SK-N-SH treated with all-trans-retinoic acid at 6 μM for 48 hours (cell line): ENCODE measurements around the gene MLIP.

Experiments
- ATAC-seq: fragments of 200-7000 bp; cut with Tn5 transposase; 3 replicates; pipeline ENCODE4 v1.9.1; 2020; ENCODE audit warnings: mild to moderate bottlenecking, moderate library complexity
- BACH2 ChIP-seq: fragments of 250-450 bp; sonication (Bioruptor Pico); IDR thresholded peaks from 2 replicates; pipeline ENCODE4 v1.9.0; 2021; ENCODE audit warnings: mild to moderate bottlenecking, borderline replicate concordance
- CSDC2 ChIP-seq: fragments of 250-450 bp; sonication (Bioruptor Pico); IDR thresholded peaks from 2 replicates; pipeline ENCODE4 v1.5.0; 2020; ENCODE audit warnings: mild to moderate bottlenecking, moderate library complexity
- ESRRG ChIP-seq: fragments of 250-450 bp; sonication (Bioruptor Pico); IDR thresholded peaks from 2 replicates; pipeline ENCODE4 v1.6.1; 2021; ENCODE audit warnings: mild to moderate bottlenecking
- GLIS3 ChIP-seq: fragments of 250-450 bp; sonication (Bioruptor Pico); IDR thresholded peaks from 2 replicates; pipeline ENCODE4 v1.5.0; 2020; ENCODE audit warnings: mild to moderate bottlenecking, moderate library complexity
- ISL1 ChIP-seq: fragments of 250-450 bp; sonication (Bioruptor Pico); IDR thresholded peaks from 2 replicates; pipeline ENCODE4 v2.1.2; 2022; ENCODE audit warnings: mild to moderate bottlenecking, moderate library complexity
- OSR1 ChIP-seq: fragments of 250-450 bp; sonication (Bioruptor Pico); IDR thresholded peaks from 2 replicates; pipeline ENCODE4 v1.8.0; 2022; ENCODE audit warnings: moderate library complexity, mild to moderate bottlenecking, inconsistent platforms
- RARB ChIP-seq: fragments of 250-450 bp; sonication (Bioruptor Pico); IDR thresholded peaks from 2 replicates; pipeline ENCODE4 v1.8.0; 2021; ENCODE audit warnings: mild to moderate bottlenecking, moderate library complexity
- SNAI2 ChIP-seq: fragments of 250-450 bp; sonication (Bioruptor Pico); IDR thresholded peaks from 2 replicates; pipeline ENCODE4 v1.5.0; 2020; ENCODE audit warnings: mild to moderate bottlenecking, moderate library complexity
- TCF4 ChIP-seq: fragments of 250-450 bp; sonication (Bioruptor Pico); IDR thresholded peaks from 2 replicates; pipeline ENCODE4 v1.8.0; 2021; ENCODE audit warnings: mild to moderate bottlenecking, moderate library complexity, borderline replicate concordance
- TOX ChIP-seq: fragments of 250-450 bp; sonication (Bioruptor Pico); IDR thresholded peaks from 2 replicates; pipeline ENCODE4 v1.8.0; 2021; ENCODE audit warnings: mild to moderate bottlenecking, moderate library complexity, borderline replicate concordance
- ZC3H10 ChIP-seq: fragments of 250-450 bp; sonication (Bioruptor Pico); IDR thresholded peaks from 2 replicates; pipeline ENCODE4 v1.5.1; 2021; ENCODE audit warnings: mild to moderate bottlenecking, moderate library complexity
- ZFP3 ChIP-seq: fragments of 250-450 bp; sonication (Bioruptor Pico); IDR thresholded peaks from 2 replicates; pipeline ENCODE4 v1.5.0; 2020; ENCODE audit warnings: mild to moderate bottlenecking, moderate library complexity
- ZFP30 ChIP-seq: fragments of 450-650 bp; formaldehyde crosslinking; IDR thresholded peaks from 2 replicates; pipeline ENCODE4 v1.5.0; 2022; ENCODE audit warnings: mild to moderate bottlenecking, moderate library complexity
- ZNF565 ChIP-seq: fragments of 450-650 bp; formaldehyde crosslinking; conservative IDR thresholded peaks from 2 replicates; pipeline ENCODE4 v1.5.0; 2020; ENCODE audit warnings: low read depth, mild to moderate bottlenecking, moderate library complexity
- ZNF70 ChIP-seq: fragments of 450-650 bp; formaldehyde crosslinking; IDR thresholded peaks from 2 replicates; pipeline ENCODE4 v1.5.0; 2020; ENCODE audit warnings: mild to moderate bottlenecking, moderate library complexity
- ZNF8 ChIP-seq: fragments of 450-650 bp; formaldehyde crosslinking; IDR thresholded peaks from 2 replicates; pipeline ENCODE4 v1.5.0; 2020; ENCODE audit warnings: mild to moderate bottlenecking, moderate library complexity
- TF ChIP-seq, protein P1 (sequence below): fragments of 250-450 bp; sonication (Bioruptor Pico); IDR thresholded peaks from 2 replicates; pipeline ENCODE4 v1.8.0; 2021; ENCODE audit warnings: low read depth, mild to moderate bottlenecking, moderate library complexity, borderline replicate concordance
- TF ChIP-seq, protein P2 (sequence below): fragments of 250-450 bp; sonication (Bioruptor Pico); IDR thresholded peaks from 2 replicates; pipeline ENCODE4 v1.8.0; 2020; ENCODE audit warnings: mild to moderate bottlenecking, moderate library complexity, borderline replicate concordance
- TF ChIP-seq, protein P3 (sequence below): fragments of 250-450 bp; sonication (Bioruptor Pico); IDR thresholded peaks from 2 replicates; pipeline ENCODE4 v1.5.1; 2021; ENCODE audit warnings: mild to moderate bottlenecking, moderate library complexity
- TF ChIP-seq, protein P4 (sequence below): fragments of 250-450 bp; sonication (Bioruptor Pico); IDR thresholded peaks from 2 replicates; pipeline ENCODE4 v1.5.0; 2020; ENCODE audit warnings: mild to moderate bottlenecking, moderate library complexity
- TF ChIP-seq, protein P5 (sequence below): fragments of 250-450 bp; sonication (Bioruptor Pico); IDR thresholded peaks from 2 replicates; pipeline ENCODE4 v1.5.1; 2020; ENCODE audit warnings: low read depth, mild to moderate bottlenecking, moderate library complexity

The MLIP gene

DNA sequence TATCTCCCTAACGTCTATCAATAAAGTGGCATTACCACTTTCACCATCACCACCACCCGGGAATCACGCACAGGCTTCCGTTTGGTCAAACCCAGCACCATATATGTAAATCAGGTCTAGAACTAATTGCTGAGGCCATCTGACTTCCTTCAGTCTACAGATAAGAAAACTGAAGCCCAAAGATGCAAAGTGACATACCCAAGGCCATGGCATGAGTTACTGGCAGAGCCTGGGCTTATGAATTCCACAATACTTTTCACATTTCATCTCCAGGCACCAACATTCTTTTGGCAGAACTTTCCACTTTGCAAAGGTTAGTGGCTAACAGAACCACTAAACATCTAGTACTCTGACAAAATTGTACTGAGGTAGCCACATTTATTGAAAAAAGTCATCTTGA is 132.5 kb downstream of the MLIP start:
- TF ChIP-seq ESRRG (CRISPR knock-in tag) (no peak), ZNF70 (CRISPR knock-in tag) (no peak), SNAI2 (CRISPR knock-in tag) (no peak), ZC3H10 (CRISPR knock-in tag) (no peak), ZFP30 (CRISPR knock-in tag) (no peak), GLIS3 (CRISPR knock-in tag) (no peak), ZNF565 (CRISPR knock-in tag) (no peak), RARB (CRISPR knock-in tag) (no peak)
- TF ChIP-seq, protein P1, sequence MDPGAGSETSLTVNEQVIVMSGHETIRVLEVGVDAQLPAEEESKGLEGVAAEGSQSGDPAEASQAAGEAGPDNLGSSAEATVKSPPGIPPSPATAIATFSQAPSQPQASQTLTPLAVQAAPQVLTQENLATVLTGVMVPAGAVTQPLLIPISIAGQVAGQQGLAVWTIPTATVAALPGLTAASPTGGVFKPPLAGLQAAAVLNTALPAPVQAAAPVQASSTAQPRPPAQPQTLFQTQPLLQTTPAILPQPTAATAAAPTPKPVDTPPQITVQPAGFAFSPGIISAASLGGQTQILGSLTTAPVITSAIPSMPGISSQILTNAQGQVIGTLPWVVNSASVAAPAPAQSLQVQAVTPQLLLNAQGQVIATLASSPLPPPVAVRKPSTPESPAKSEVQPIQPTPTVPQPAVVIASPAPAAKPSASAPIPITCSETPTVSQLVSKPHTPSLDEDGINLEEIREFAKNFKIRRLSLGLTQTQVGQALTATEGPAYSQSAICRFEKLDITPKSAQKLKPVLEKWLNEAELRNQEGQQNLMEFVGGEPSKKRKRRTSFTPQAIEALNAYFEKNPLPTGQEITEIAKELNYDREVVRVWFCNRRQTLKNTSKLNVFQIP (CRISPR knock-in tag) = no peak
- TF ChIP-seq, protein P2, sequence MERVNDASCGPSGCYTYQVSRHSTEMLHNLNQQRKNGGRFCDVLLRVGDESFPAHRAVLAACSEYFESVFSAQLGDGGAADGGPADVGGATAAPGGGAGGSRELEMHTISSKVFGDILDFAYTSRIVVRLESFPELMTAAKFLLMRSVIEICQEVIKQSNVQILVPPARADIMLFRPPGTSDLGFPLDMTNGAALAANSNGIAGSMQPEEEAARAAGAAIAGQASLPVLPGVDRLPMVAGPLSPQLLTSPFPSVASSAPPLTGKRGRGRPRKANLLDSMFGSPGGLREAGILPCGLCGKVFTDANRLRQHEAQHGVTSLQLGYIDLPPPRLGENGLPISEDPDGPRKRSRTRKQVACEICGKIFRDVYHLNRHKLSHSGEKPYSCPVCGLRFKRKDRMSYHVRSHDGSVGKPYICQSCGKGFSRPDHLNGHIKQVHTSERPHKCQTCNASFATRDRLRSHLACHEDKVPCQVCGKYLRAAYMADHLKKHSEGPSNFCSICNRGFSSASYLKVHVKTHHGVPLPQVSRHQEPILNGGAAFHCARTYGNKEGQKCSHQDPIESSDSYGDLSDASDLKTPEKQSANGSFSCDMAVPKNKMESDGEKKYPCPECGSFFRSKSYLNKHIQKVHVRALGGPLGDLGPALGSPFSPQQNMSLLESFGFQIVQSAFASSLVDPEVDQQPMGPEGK (CRISPR knock-in tag) = no peak
- ATAC-seq = peak; percentile 58

DNA sequence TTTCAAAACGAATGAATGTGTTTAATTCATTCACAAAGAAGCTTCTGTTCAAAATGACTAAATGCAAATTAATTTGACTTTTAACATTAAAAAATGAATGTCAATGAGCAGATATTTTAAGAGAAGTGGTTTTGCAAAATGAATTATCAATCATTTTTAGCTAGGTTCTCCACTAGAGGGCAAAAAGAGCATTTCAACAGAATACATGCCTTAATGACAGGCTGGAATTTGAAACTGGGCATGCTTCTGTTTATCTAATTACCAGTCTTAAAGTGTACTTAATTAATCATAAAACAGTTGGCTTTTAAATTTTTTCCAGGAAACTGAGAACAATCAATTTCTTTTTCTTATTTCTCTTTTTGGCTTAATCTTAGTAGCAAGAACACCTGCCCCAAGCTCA is 133.2 kb downstream of the MLIP start:
- TF ChIP-seq TOX (CRISPR knock-in tag) (no peak), BACH2 (CRISPR knock-in tag) (no peak)
- TF ChIP-seq, protein P3, sequence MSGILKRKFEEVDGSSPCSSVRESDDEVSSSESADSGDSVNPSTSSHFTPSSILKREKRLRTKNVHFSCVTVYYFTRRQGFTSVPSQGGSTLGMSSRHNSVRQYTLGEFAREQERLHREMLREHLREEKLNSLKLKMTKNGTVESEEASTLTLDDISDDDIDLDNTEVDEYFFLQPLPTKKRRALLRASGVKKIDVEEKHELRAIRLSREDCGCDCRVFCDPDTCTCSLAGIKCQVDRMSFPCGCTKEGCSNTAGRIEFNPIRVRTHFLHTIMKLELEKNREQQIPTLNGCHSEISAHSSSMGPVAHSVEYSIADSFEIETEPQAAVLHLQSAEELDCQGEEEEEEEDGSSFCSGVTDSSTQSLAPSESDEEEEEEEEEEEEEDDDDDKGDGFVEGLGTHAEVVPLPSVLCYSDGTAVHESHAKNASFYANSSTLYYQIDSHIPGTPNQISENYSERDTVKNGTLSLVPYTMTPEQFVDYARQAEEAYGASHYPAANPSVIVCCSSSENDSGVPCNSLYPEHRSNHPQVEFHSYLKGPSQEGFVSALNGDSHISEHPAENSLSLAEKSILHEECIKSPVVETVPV (CRISPR knock-in tag) = no peak
- TF ChIP-seq, protein P4, sequence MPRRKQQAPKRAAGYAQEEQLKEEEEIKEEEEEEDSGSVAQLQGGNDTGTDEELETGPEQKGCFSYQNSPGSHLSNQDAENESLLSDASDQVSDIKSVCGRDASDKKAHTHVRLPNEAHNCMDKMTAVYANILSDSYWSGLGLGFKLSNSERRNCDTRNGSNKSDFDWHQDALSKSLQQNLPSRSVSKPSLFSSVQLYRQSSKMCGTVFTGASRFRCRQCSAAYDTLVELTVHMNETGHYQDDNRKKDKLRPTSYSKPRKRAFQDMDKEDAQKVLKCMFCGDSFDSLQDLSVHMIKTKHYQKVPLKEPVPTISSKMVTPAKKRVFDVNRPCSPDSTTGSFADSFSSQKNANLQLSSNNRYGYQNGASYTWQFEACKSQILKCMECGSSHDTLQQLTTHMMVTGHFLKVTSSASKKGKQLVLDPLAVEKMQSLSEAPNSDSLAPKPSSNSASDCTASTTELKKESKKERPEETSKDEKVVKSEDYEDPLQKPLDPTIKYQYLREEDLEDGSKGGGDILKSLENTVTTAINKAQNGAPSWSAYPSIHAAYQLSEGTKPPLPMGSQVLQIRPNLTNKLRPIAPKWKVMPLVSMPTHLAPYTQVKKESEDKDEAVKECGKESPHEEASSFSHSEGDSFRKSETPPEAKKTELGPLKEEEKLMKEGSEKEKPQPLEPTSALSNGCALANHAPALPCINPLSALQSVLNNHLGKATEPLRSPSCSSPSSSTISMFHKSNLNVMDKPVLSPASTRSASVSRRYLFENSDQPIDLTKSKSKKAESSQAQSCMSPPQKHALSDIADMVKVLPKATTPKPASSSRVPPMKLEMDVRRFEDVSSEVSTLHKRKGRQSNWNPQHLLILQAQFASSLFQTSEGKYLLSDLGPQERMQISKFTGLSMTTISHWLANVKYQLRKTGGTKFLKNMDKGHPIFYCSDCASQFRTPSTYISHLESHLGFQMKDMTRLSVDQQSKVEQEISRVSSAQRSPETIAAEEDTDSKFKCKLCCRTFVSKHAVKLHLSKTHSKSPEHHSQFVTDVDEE (CRISPR knock-in tag) = no peak
- TF ChIP-seq, protein P1 (CRISPR knock-in tag) = no peak

DNA sequence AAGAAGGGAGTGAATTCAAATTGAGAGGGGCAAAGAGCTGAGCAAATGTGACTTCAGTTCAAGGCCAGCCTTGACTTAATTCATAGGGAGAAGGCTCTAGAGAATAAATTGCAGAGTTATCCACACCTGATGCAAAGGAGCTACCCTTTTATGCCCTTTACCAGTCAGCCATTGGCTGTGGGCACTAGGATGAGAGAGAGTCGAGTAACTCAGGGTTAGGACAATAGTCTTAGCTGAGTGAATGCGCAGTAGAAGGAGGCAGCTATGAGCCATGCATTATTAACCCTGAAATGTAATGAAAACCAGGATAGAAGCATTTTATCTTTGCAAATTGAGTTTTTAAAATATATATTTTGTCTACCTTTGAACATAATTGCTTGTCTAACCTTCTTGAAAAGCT is 134.0 kb downstream of the MLIP start:
- no peak for ATAC-seq
- TF ChIP-seq TCF4 (CRISPR knock-in tag) (no peak), ZFP30 (CRISPR knock-in tag) (no peak), ISL1 (CRISPR knock-in tag) (no peak), ZC3H10 (CRISPR knock-in tag) (no peak), ZNF8 (CRISPR knock-in tag) (no peak), GLIS3 (CRISPR knock-in tag) (no peak), CSDC2 (CRISPR knock-in tag) (no peak), OSR1 (CRISPR knock-in tag) (no peak), ESRRG (CRISPR knock-in tag) (no peak), ZFP3 (CRISPR knock-in tag) (no peak)
- TF ChIP-seq, protein P5, sequence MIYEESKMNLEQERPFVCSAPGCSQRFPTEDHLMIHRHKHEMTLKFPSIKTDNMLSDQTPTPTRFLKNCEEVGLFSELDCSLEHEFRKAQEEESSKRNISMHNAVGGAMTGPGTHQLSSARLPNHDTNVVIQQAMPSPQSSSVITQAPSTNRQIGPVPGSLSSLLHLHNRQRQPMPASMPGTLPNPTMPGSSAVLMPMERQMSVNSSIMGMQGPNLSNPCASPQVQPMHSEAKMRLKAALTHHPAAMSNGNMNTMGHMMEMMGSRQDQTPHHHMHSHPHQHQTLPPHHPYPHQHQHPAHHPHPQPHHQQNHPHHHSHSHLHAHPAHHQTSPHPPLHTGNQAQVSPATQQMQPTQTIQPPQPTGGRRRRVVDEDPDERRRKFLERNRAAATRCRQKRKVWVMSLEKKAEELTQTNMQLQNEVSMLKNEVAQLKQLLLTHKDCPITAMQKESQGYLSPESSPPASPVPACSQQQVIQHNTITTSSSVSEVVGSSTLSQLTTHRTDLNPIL (CRISPR knock-in tag) = no peak
- TF ChIP-seq, protein P4 (CRISPR knock-in tag) = no peak

More for the DNA sequence above, 133.2 kb downstream of the MLIP start:
- peak; percentile 68; the same call in 2 of the 3 replicates for ATAC-seq
